ENCODE data around the gene GDF7. TPM values are rescaled to one million over a fixed set of nuclear protein-coding genes. Genes with fewer than 3 reads are reported as not detected.
A peak's percentile ranks its signal among the peaks of the same experiment; 100 is the strongest.

Gene GDF7
- total RNA-seq, 3 donors from 2014 or later (not counting 1 experiment from before 2014, with no cell fraction given) = 0.02 to 0.10 (median 0.05) TPM

GRCh38 chr2:20640411-20641122, 26.4 kb upstream of the GDF7 start:
- no peak for DNase-seq
- Mint-ChIP-seq H3K36me3 (peaks cover 9% of the 10 kb centered on the region), H3K9me3 (no peaks in the 10 kb centered on the region), H3K27me3 (ENCODE audit: low read depth in 2 of 2) (no peaks in the 10 kb centered on the region), H3K4me1 (peaks cover 5 to 15% of the 10 kb centered on the region in 2 donors), H3K27ac (no peak overlapping the region), H3K4me3 (no peak overlapping the region)
- no peaks in the 10 kb centered on the region for H3K27me3 ChIP-seq (ENCODE audit: control insufficient read depth, insufficient read depth, low read length)
- H3K4me1 ChIP-seq (ENCODE audit: control insufficient read depth, insufficient read depth, low read length) = peaks cover 9% of the 10 kb centered on the region
- intact Hi-C loops (cut with micrococcal nuclease) = no loop called here
- TF ChIP-seq, protein P1, sequence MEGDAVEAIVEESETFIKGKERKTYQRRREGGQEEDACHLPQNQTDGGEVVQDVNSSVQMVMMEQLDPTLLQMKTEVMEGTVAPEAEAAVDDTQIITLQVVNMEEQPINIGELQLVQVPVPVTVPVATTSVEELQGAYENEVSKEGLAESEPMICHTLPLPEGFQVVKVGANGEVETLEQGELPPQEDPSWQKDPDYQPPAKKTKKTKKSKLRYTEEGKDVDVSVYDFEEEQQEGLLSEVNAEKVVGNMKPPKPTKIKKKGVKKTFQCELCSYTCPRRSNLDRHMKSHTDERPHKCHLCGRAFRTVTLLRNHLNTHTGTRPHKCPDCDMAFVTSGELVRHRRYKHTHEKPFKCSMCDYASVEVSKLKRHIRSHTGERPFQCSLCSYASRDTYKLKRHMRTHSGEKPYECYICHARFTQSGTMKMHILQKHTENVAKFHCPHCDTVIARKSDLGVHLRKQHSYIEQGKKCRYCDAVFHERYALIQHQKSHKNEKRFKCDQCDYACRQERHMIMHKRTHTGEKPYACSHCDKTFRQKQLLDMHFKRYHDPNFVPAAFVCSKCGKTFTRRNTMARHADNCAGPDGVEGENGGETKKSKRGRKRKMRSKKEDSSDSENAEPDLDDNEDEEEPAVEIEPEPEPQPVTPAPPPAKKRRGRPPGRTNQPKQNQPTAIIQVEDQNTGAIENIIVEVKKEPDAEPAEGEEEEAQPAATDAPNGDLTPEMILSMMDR (IDR thresholded peaks at IDR 0.05) = no peak
- no peak overlapping the region for H3K27ac ChIP-seq (ENCODE audit: low read length)
- H3K36me3 ChIP-seq (ENCODE audit: control insufficient read depth, insufficient read depth, low read length) = peaks cover 50% of the 10 kb centered on the region
- no peak for ATAC-seq
- no peak overlapping the region for H3K4me3 ChIP-seq (ENCODE audit: low read length)
- WGBS (ENCODE audit: insufficient coverage) = 96% methylated on average over 14 of the region's 14 CpGs
- H3K9me3 ChIP-seq (ENCODE audit: control insufficient read depth, insufficient read depth, low read length) = no peaks in the 10 kb centered on the region

GRCh38 chr2:20641123-20641985, 25.6 kb upstream of the GDF7 start:
- Histone ChIP-seq H3K4me3 (ENCODE audit: low read length) (no peak overlapping the region), H3K27me3 (ENCODE audit: control insufficient read depth, insufficient read depth, low read length) (no peaks in the 10 kb centered on the region), H3K36me3 (ENCODE audit: control insufficient read depth, insufficient read depth, low read length) (peaks cover 52% of the 10 kb centered on the region), H3K27ac (ENCODE audit: low read length) (no peak overlapping the region), H3K9me3 (ENCODE audit: control insufficient read depth, insufficient read depth, low read length) (no peaks in the 10 kb centered on the region), H3K4me1 (ENCODE audit: control insufficient read depth, insufficient read depth, low read length) (peaks cover 9% of the 10 kb centered on the region)
- Mint-ChIP-seq H3K36me3 (peaks cover 9% of the 10 kb centered on the region), H3K27me3 (ENCODE audit: low read depth in 2 of 2) (no peaks in the 10 kb centered on the region), H3K9me3 (no peaks in the 10 kb centered on the region), H3K4me1 (peaks cover 0 to 12% of the 10 kb centered on the region in 2 donors), H3K4me3 (no peak overlapping the region), H3K27ac (no peak overlapping the region)
- DNase-seq = no peak
- WGBS (ENCODE audit: insufficient coverage) = 97% methylated on average over 23 of the region's 23 CpGs
- intact Hi-C loops (cut with micrococcal nuclease) = no loop called here
- no peak for ATAC-seq
- TF ChIP-seq, protein P1 (IDR thresholded peaks at IDR 0.05) = no peak

GRCh38 chr2:20642055-20642971, 24.6 kb upstream of the GDF7 start:
- intact Hi-C loops (cut with micrococcal nuclease) = loop anchor here (1.0 kb wide), 2 partner anchors 199 to 231 kb away; no protein-coding TSS in a partner anchor
- Histone ChIP-seq H3K4me1 (ENCODE audit: control insufficient read depth, insufficient read depth, low read length) (peaks cover 9% of the 10 kb centered on the region), H3K9me3 (ENCODE audit: control insufficient read depth, insufficient read depth, low read length) (no peaks in the 10 kb centered on the region), H3K27ac (ENCODE audit: low read length) (no peak overlapping the region), H3K36me3 (ENCODE audit: control insufficient read depth, insufficient read depth, low read length) (peaks cover 49% of the 10 kb centered on the region), H3K27me3 (ENCODE audit: control insufficient read depth, insufficient read depth, low read length) (no peaks in the 10 kb centered on the region), H3K4me3 (ENCODE audit: low read length) (no peak overlapping the region)
- TF ChIP-seq, protein P1 (IDR thresholded peaks at IDR 0.05) = peak; percentile 82
- 45% methylated on average over 26 of the region's 26 CpGs for WGBS (ENCODE audit: insufficient coverage)
- Mint-ChIP-seq H3K9me3 (no peaks in the 10 kb centered on the region), H3K4me1 (peaks cover 0 to 15% of the 10 kb centered on the region in 2 donors), H3K4me3 (no peak overlapping the region), H3K36me3 (peaks cover 9% of the 10 kb centered on the region), H3K27ac (no peak overlapping the region), H3K27me3 (ENCODE audit: low read depth in 2 of 2) (no peaks in the 10 kb centered on the region)
- ATAC-seq (peak; percentile 92 to 100 (median 99)), DNase-seq (peak; percentile 75 to 85)

Measured in natural killer cell (primary cell).